PC-3 (cell line): ENCODE results near the gene SYT11. TPM values are rescaled to one million over a fixed set of nuclear protein-coding genes. Genes with fewer than 3 reads are reported as not detected.

ENCODE experiments used
- ATAC-seq: fragments of 200-7000 bp; cut with Tn5 transposase; 2 replicates; pipeline ENCODE4 v1.9.1; 2020; ENCODE audit warnings: mild to moderate bottlenecking, moderate library complexity
- BruUV-seq: library from RNA; stranded (reverse); fragments of 400-500 nt; replicated peaks from 2 replicates; lab custom pipeline; 2021; lab: Mats Ljungman, UMichigan
- CTCF ChIA-PET: fragments of 300-600 bp; sonication (Branson Sonifier 250); formaldehyde crosslinking; loops from one replicate; lab custom pipeline; 2022; ENCODE audit warnings: antibody characterized with exemption; lab: Charles Lee
- POLR2A ChIA-PET: fragments of 300-600 bp; sonication (Branson Sonifier 250); formaldehyde crosslinking; loops from one replicate; lab custom pipeline; 2022; ENCODE audit warnings: antibody characterized with exemption; ENCODE audit not compliant: unreplicated experiment; lab: Charles Lee
- DNase-seq: peaks from one replicate; pipeline ENCODE4 v3.0.0-alpha.2; 2015
- H2AFZ ChIP-seq: fragments of 300-600 bp; sonication (generic); 2 replicates; pipeline ENCODE4 v1.6.0; 2016; ENCODE audit warnings: antibody characterized with exemption, low read length
- H3F3A ChIP-seq: fragments of 300-600 bp; sonication (generic); one replicate; pipeline ENCODE4 v1.6.0; 2017; ENCODE audit warnings: antibody characterized with exemption, low read length, control low read depth, mild to moderate bottlenecking; ENCODE audit not compliant: unreplicated experiment
- H3K27ac ChIP-seq: fragments of 300-600 bp; sonication (generic); 2 replicates; pipeline ENCODE4 v1.5.1; 2016; ENCODE audit warnings: mild to moderate bottlenecking, low read length
- H3K27me3 ChIP-seq: fragments of 300-600 bp; sonication (generic); 2 replicates; pipeline ENCODE4 v1.6.1; 2016; ENCODE audit warnings: low read length, mixed read lengths
- H3K36me3 ChIP-seq: fragments of 300-600 bp; sonication (generic); 2 replicates; pipeline ENCODE4 v1.6.1; 2016; ENCODE audit warnings: low read depth, mixed run types, low read length, mixed read lengths
- H3K4me1 ChIP-seq: fragments of 300-600 bp; sonication (generic); 2 replicates; pipeline ENCODE4 v1.5.1; 2016; ENCODE audit warnings: low read length; ENCODE audit not compliant: insufficient read depth
- H3K4me2 ChIP-seq: fragments of 300-600 bp; sonication (generic); 2 replicates; pipeline ENCODE4 v1.6.0; 2016; ENCODE audit warnings: low read length
- H3K4me3 ChIP-seq: fragments of 300-600 bp; sonication (generic); 2 replicates; pipeline ENCODE4 v1.5.1; 2016; ENCODE audit warnings: mild to moderate bottlenecking, low read length, mixed read lengths
- H3K79me2 ChIP-seq: fragments of 300-600 bp; sonication (generic); 2 replicates; pipeline ENCODE4 v1.6.1; 2017; ENCODE audit warnings: low read length, mixed read lengths
- H3K9ac ChIP-seq: fragments of 300-600 bp; sonication (generic); 2 replicates; pipeline ENCODE4 v1.6.0; 2016; ENCODE audit warnings: mild to moderate bottlenecking, low read length
- H3K9me2 ChIP-seq: fragments of 300-600 bp; sonication (generic); replicated peaks from 2 replicates; pipeline ENCODE4 v1.6.1; 2016; ENCODE audit warnings: mixed run types, low read length, mixed read lengths
- H3K9me3 ChIP-seq: fragments of 300-600 bp; sonication (generic); 2 replicates; pipeline ENCODE4 v1.6.1; 2016; ENCODE audit warnings: low read length, mixed read lengths
- H4K20me1 ChIP-seq: fragments of 300-600 bp; sonication (generic); 2 replicates; pipeline ENCODE4 v1.6.1; 2016; ENCODE audit warnings: low read length, mixed read lengths
- EZH2 ChIP-seq: fragments of 300-600 bp; sonication (generic); IDR thresholded peaks from one replicate; pipeline ENCODE4 v1.6.1; 2017; ENCODE audit warnings: antibody characterized with exemption, mild to moderate bottlenecking, low read length; ENCODE audit not compliant: unreplicated experiment
- EZH2phosphoT487 ChIP-seq: fragments of 300-600 bp; sonication (generic); IDR thresholded peaks from 2 replicates; pipeline ENCODE4 v1.6.1; 2018; ENCODE audit warnings: mild to moderate bottlenecking, antibody characterized with exemption, low read length, borderline replicate concordance
- intact Hi-C: fragments of 100-400 bp; cut with micrococcal nuclease; formaldehyde crosslinking; loops from 2 replicates; pipeline ENCODE4 v1.9.0; 2023
- total RNA-seq: library from RNA; depleted of rRNA; stranded (reverse); fragments of >200 nt; gene quantifications from 2 replicates; pipeline ENCODE4 v1.2.3, GENCODE V29; 2014
- TF ChIP-seq, protein P1 (sequence below): fragments of 300-600 bp; sonication (generic); conservative IDR thresholded peaks from 2 replicates; pipeline ENCODE4 v1.5.1; 2017; ENCODE audit warnings: antibody characterized with exemption, low read depth, mild to moderate bottlenecking, low read length

SYT11 gene
- total RNA-seq, 1 experiment from 2014 or later = 0.44 TPM

DNA sequence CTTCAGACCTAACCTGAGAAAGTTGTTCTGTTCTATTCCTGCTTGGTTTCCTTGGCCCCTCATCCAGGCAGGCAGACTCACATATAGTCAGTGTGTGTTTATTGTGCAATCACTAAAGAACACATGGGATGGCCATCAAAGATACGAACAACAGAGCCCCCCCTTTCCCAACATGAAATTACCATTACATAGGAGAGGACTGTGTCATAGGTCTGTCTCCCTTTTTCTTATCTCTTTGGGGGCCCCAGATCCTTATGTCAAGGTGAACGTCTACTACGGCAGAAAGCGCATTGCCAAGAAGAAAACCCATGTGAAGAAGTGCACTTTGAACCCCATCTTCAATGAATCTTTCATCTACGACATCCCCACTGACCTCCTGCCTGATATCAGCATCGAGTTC is 21.6 kb downstream of the SYT11 start:
- no peak overlapping the region for H2AFZ ChIP-seq
- ATAC-seq (no peak), DNase-seq (no peak)
- H3K9ac ChIP-seq = no peak overlapping the region
- no peaks in the 10 kb centered on the region for H3F3A ChIP-seq
- H3K79me2 ChIP-seq = no peaks in the 10 kb centered on the region
- H3K4me1 ChIP-seq = peaks cover 10% of the 10 kb centered on the region
- no peaks in the 10 kb centered on the region for H4K20me1 ChIP-seq
- no TSS peak for BruUV-seq
- no peak overlapping the region for H3K4me3 ChIP-seq
- intact Hi-C loops = no loop called here
- no peak overlapping the region for H3K4me2 ChIP-seq
- no peaks in the 10 kb centered on the region for H3K36me3 ChIP-seq
- H3K9me2 ChIP-seq = no peaks in the 10 kb centered on the region
- no peak for TF ChIP-seq EZH2phosphoT487
- TF ChIP-seq, protein P1, sequence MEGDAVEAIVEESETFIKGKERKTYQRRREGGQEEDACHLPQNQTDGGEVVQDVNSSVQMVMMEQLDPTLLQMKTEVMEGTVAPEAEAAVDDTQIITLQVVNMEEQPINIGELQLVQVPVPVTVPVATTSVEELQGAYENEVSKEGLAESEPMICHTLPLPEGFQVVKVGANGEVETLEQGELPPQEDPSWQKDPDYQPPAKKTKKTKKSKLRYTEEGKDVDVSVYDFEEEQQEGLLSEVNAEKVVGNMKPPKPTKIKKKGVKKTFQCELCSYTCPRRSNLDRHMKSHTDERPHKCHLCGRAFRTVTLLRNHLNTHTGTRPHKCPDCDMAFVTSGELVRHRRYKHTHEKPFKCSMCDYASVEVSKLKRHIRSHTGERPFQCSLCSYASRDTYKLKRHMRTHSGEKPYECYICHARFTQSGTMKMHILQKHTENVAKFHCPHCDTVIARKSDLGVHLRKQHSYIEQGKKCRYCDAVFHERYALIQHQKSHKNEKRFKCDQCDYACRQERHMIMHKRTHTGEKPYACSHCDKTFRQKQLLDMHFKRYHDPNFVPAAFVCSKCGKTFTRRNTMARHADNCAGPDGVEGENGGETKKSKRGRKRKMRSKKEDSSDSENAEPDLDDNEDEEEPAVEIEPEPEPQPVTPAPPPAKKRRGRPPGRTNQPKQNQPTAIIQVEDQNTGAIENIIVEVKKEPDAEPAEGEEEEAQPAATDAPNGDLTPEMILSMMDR = no peak
- TF ChIP-seq EZH2 = no peak
- H3K27me3 ChIP-seq = no peaks in the 10 kb centered on the region
- no peaks in the 10 kb centered on the region for H3K9me3 ChIP-seq
- ChIA-PET CTCF (no interaction called here), POLR2A (interaction anchor here (0.6 kb wide), 1 partner anchor 65 kb away, joined by 5 read pairs; no protein-coding TSS in a partner anchor)
- no peak overlapping the region for H3K27ac ChIP-seq

DNA sequence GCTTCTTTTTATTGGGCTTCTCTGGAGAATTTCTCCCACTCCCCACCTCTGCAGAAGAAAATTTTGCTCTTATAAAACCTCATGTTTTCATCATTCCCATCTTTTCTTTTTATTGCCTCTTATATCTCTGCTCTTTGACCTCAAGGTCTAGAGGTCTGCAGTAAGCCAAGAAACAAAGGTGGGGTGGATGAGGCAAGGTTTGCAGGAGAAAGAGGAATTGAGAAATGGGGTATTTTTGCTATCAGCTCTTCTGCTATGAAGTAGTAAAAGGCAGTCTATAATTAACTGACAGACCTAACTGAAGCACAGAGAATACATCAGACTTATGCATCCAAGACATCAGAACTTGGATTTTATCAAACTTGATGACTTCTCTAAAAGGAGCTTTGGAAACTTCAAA is 22.9 kb downstream of the SYT11 start:
- no peaks in the 10 kb centered on the region for H3K79me2 ChIP-seq
- H3K9me2 ChIP-seq = no peaks in the 10 kb centered on the region
- BruUV-seq = no TSS peak
- intact Hi-C loops = no loop called here
- H2AFZ ChIP-seq = no peak overlapping the region
- no peak overlapping the region for H3K27ac ChIP-seq
- POLR2A ChIA-PET = interaction anchor here (0.7 kb wide), 1 partner anchor 21 kb away, joined by 4 read pairs; no protein-coding TSS in a partner anchor
- no peak overlapping the region for H3K9ac ChIP-seq
- H3K9me3 ChIP-seq = no peaks in the 10 kb centered on the region
- no peaks in the 10 kb centered on the region for H3F3A ChIP-seq
- H3K4me3 ChIP-seq = no peak overlapping the region
- CTCF ChIA-PET = interaction anchor here (0.6 kb wide), 1 partner anchor 126 kb away, joined by 12 read pairs; no protein-coding TSS in a partner anchor
- no peak for TF ChIP-seq EZH2
- no peaks in the 10 kb centered on the region for H4K20me1 ChIP-seq
- ATAC-seq (no peak), DNase-seq (no peak)
- peaks cover 10% of the 10 kb centered on the region for H3K4me1 ChIP-seq
- no peaks in the 10 kb centered on the region for H3K36me3 ChIP-seq
- no peak overlapping the region for H3K4me2 ChIP-seq
- H3K27me3 ChIP-seq = no peaks in the 10 kb centered on the region

DNA sequence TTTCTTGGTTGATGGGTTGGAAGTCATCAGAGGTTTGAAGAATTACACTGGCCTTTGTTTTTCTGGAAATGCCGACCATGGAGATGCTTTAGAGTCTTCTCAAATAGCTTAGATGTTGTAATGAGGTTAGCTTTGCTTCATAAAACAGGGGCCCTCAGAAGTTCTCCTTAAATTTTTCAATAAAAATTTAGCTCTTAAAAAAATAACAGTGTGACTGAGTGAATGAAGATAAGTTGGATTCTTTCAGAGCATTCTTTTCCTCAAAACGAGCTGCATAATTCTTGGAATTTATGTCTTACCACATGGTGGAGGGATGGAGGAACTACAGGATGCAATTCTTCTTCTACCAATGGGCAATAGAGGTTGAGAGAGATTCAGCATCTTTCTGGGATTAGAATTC is 23.4 kb downstream of the SYT11 start:
- H3K9me3 ChIP-seq = no peaks in the 10 kb centered on the region
- H2AFZ ChIP-seq = no peak overlapping the region
- no peaks in the 10 kb centered on the region for H3K27me3 ChIP-seq
- ATAC-seq = no peak
- no peak for DNase-seq
- TF ChIP-seq, protein P1 = no peak
- TF ChIP-seq EZH2 (no peak), EZH2phosphoT487 (no peak)
- no peaks in the 10 kb centered on the region for H3K9me2 ChIP-seq
- H3K36me3 ChIP-seq = no peaks in the 10 kb centered on the region
- peaks cover 10% of the 10 kb centered on the region for H3K4me1 ChIP-seq
- BruUV-seq = no TSS peak
- H3K4me3 ChIP-seq = no peak overlapping the region
- H3K4me2 ChIP-seq = no peak overlapping the region
- no peak overlapping the region for H3K27ac ChIP-seq
- H3K79me2 ChIP-seq = no peaks in the 10 kb centered on the region
- intact Hi-C loops = no loop called here
- no peaks in the 10 kb centered on the region for H4K20me1 ChIP-seq
- no peaks in the 10 kb centered on the region for H3F3A ChIP-seq
- H3K9ac ChIP-seq = no peak overlapping the region
- POLR2A ChIA-PET = interaction anchor here (0.6 to 0.8 kb wide), 3 partner anchors 11 to 235 kb away, joined by 4 to 6 read pairs (median 6); no protein-coding TSS in a partner anchor
- CTCF ChIA-PET = interaction anchor here (0.6 kb wide), 2 partner anchors 32 to 125 kb away, joined by 3 to 12 read pairs; no protein-coding TSS in a partner anchor
